Measurements from ENCODE around the gene DCP1A. TPM values are rescaled to one million over a fixed set of nuclear protein-coding genes. Genes with fewer than 3 reads are reported as not detected.

Gene DCP1A
- total and polyA plus RNA-seq, 9 of the 15 experiments (the other 6 are each of a cell fraction or from before 2014, with no cell fraction given) = 6.6 to 33.7 (median 13.3) TPM

- ChIA-PET CTCF (ENCODE audit: low intra/inter-chr PET ratio) (no interaction called here), POLR2A (no interaction called here)
- H4K20me1 ChIP-seq (replicated peaks; ENCODE audit: control insufficient read depth, insufficient read depth, low read length) = no peaks in the 10 kb centered on the region
- no peaks in the 10 kb centered on the region for H3K27me3 ChIP-seq (ENCODE audit: control insufficient read depth in 2 of 2, insufficient read depth in 2 of 2, low read length in 2 of 2)
- no peak overlapping the region for H3K9ac ChIP-seq (ENCODE audit: insufficient read depth in 1 of 2, low read depth in 2 of 2, low read length in 2 of 2)
- in situ Hi-C loops (cut with MboI) (no loop called here), intact Hi-C loops (cut with micrococcal nuclease) (no loop called here)
- H3K4me1 ChIP-seq (replicated peaks in 1 of 2; ENCODE audit: control insufficient read depth in 2 of 2, insufficient read depth in 2 of 2, low read length in 2 of 2) = peaks cover 0 to 27% of the 10 kb centered on the region in 2 experiments; a peak in 3 of 5 replicates
- H3K27ac ChIP-seq (ENCODE audit: extremely low read depth, low read depth, low read length) = peak overlapping the region; percentile 38; the same call in 2 of the 3 replicates
- peak in 2 of 4 experiments; percentile 14 to 31 for DNase-seq (ENCODE audit: extremely low read depth in 1 of 4, low spot score in 3 of 4)
- no TSS peak for BruUV-seq (replicated peaks)
- no peak overlapping the region for H2AFZ ChIP-seq (ENCODE audit: low read depth, low read length)
- 11% methylated on average over 2 of the region's 2 CpGs for WGBS (ENCODE audit: insufficient coverage, low coverage, missing lambda C conversion rate)
- no peaks in the 10 kb centered on the region for H3K9me1 ChIP-seq (ENCODE audit: control insufficient read depth, insufficient read depth, low read length)
- peak; percentile 14; the same call in 1 of the 3 replicates for ATAC-seq
- H3K4me2 ChIP-seq (ENCODE audit: insufficient read depth, low read length) = no peak overlapping the region
- H3K9me3 ChIP-seq (replicated peaks; ENCODE audit: control insufficient read depth, insufficient read depth, low read depth, low read length) = no peaks in the 10 kb centered on the region
- no peak for FAIRE-seq
- no peak overlapping the region for H3K4me3 ChIP-seq
- no peaks in the 10 kb centered on the region for H3K79me2 ChIP-seq (ENCODE audit: control insufficient read depth, insufficient read depth, low read length)
- H3K36me3 ChIP-seq (ENCODE audit: control insufficient read depth, insufficient read depth, low read length) = no peaks in the 10 kb centered on the region
- no peak for TF ChIP-seq CTBP1 (IDR thresholded peaks at IDR 0.05; ENCODE audit: borderline replicate concordance)
- TF ChIP-seq, protein P1, sequence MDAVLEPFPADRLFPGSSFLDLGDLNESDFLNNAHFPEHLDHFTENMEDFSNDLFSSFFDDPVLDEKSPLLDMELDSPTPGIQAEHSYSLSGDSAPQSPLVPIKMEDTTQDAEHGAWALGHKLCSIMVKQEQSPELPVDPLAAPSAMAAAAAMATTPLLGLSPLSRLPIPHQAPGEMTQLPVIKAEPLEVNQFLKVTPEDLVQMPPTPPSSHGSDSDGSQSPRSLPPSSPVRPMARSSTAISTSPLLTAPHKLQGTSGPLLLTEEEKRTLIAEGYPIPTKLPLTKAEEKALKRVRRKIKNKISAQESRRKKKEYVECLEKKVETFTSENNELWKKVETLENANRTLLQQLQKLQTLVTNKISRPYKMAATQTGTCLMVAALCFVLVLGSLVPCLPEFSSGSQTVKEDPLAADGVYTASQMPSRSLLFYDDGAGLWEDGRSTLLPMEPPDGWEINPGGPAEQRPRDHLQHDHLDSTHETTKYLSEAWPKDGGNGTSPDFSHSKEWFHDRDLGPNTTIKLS (IDR thresholded peaks at IDR 0.05; ENCODE audit: borderline replicate concordance, low read depth) = no peak
- TF ChIP-seq RFX5 (IDR thresholded peaks at IDR 0.05; ENCODE audit: low read depth, low read length) = no peak
- TF ChIP-seq BCLAF1 (IDR thresholded peaks at IDR 0.05; ENCODE audit: borderline replicate concordance in 1 of 2, control insufficient read depth in 1 of 2, low read depth in 2 of 2, low read length in 1 of 2) = no peak
- TF ChIP-seq TAF7 (tag; IDR thresholded peaks at IDR 0.05) = peak; percentile 84
- TF ChIP-seq NR4A1 (CRISPR knock-in tag; IDR thresholded peaks at IDR 0.05) = peak; percentile 98
- peak; percentile 99 for TF ChIP-seq NR4A1 (tag; IDR thresholded peaks at IDR 0.05)
- TF ChIP-seq, protein P2, sequence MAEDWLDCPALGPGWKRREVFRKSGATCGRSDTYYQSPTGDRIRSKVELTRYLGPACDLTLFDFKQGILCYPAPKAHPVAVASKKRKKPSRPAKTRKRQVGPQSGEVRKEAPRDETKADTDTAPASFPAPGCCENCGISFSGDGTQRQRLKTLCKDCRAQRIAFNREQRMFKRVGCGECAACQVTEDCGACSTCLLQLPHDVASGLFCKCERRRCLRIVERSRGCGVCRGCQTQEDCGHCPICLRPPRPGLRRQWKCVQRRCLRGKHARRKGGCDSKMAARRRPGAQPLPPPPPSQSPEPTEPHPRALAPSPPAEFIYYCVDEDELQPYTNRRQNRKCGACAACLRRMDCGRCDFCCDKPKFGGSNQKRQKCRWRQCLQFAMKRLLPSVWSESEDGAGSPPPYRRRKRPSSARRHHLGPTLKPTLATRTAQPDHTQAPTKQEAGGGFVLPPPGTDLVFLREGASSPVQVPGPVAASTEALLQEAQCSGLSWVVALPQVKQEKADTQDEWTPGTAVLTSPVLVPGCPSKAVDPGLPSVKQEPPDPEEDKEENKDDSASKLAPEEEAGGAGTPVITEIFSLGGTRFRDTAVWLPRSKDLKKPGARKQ (CRISPR knock-in tag; IDR thresholded peaks at IDR 0.05) = peak; percentile 88
- TF ChIP-seq KDM1A (IDR thresholded peaks at IDR 0.05) = peak; percentile 30 to 52; a peak in 2 of 4 replicates
- TF ChIP-seq, protein P3, sequence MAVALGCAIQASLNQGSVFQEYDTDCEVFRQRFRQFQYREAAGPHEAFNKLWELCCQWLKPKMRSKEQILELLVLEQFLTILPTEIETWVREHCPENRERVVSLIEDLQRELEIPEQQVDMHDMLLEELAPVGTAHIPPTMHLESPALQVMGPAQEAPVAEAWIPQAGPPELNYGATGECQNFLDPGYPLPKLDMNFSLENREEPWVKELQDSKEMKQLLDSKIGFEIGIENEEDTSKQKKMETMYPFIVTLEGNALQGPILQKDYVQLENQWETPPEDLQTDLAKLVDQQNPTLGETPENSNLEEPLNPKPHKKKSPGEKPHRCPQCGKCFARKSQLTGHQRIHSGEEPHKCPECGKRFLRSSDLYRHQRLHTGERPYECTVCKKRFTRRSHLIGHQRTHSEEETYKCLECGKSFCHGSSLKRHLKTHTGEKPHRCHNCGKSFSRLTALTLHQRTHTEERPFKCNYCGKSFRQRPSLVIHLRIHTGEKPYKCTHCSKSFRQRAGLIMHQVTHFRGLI (CRISPR knock-in tag; IDR thresholded peaks at IDR 0.05) = peak; percentile 93
- no peak for TF ChIP-seq MTA3 (IDR thresholded peaks at IDR 0.05; ENCODE audit: borderline replicate concordance)
- TF ChIP-seq GATAD2A (IDR thresholded peaks at IDR 0.05) = peak; percentile 91
- TF ChIP-seq TAF1 (IDR thresholded peaks at IDR 0.05; ENCODE audit: control insufficient read depth, extremely low read depth, insufficient read depth, low read length, severe bottlenecking) = no peak
Observed at GRCh38 chr3:53354945-53355498, 7.7 kb upstream of the DCP1A start.

All from K562 (cell line).